Activated CD8-positive, alpha-beta T cell treated with anti-CD3 and anti-CD28 coated beads for 36 hours (primary cell): ENCODE results near the gene RAB43. TPM values are rescaled to one million over a fixed set of nuclear protein-coding genes. Genes with fewer than 3 reads are reported as not detected.

Experiments
- ATAC-seq: fragments of 200-7000 bp; cut with Tn5 transposase; one replicate; pipeline ENCODE4 v1.10.0; 2021; ENCODE audit warnings: mild to moderate bottlenecking, moderate library complexity
- CTCF ChIA-PET: fragments of 350-600 bp; sonication (Branson Sonifier 250); formaldehyde crosslinking; loops from one replicate; lab custom pipeline; 2021; ENCODE audit warnings: antibody characterized with exemption; lab: Charles Lee
- POLR2A ChIA-PET: fragments of 350-600 bp; sonication (Branson Sonifier 250); formaldehyde crosslinking; loops from one replicate; lab custom pipeline; 2021; ENCODE audit warnings: antibody characterized with exemption; lab: Charles Lee
- DNase-seq: peaks from one replicate; pipeline ENCODE4 v3.0.0-alpha.2; 2020
- H3K27ac Mint-ChIP-seq: one replicate; pipeline ENCODE4 v1.8.0; 2021; ENCODE audit warnings: mild to moderate bottlenecking, mixed read lengths
- H3K27me3 Mint-ChIP-seq: one replicate; pipeline ENCODE4 v1.8.0; 2021; ENCODE audit warnings: mixed read lengths
- H3K36me3 Mint-ChIP-seq: one replicate; pipeline ENCODE4 v1.8.0; 2021; ENCODE audit warnings: low read depth, mixed read lengths
- H3K4me1 Mint-ChIP-seq: one replicate; pipeline ENCODE4 v1.8.0; 2021; ENCODE audit warnings: low read depth, mixed read lengths
- H3K4me3 Mint-ChIP-seq: one replicate; pipeline ENCODE4 v1.8.0; 2021; ENCODE audit warnings: mild to moderate bottlenecking, moderate library complexity, mixed read lengths
- H3K9me3 Mint-ChIP-seq: one replicate; pipeline ENCODE4 v1.8.0; 2021; ENCODE audit warnings: mixed read lengths
- CTCF ChIP-seq: fragments of 200-600 bp; IDR thresholded peaks from one replicate; pipeline ENCODE4 v1.8.0; 2022; ENCODE audit warnings: antibody characterized with exemption, mild to moderate bottlenecking
- intact Hi-C: fragments of 100-400 bp; cut with micrococcal nuclease; formaldehyde crosslinking; loops from one replicate; pipeline ENCODE4 v1.10.0; 2022
- total RNA-seq, 2 experiments: library from RNA; stranded (reverse); gene quantifications; one replicate each; pipeline ENCODE4 v1.2.3, GENCODE V29; 2021

RAB43 gene
- total RNA-seq, 2 experiments from 2014 or later = 41.6 to 44.1 TPM

GRCh38 chr3:129040039-129040336, 81.6 kb downstream of the RAB43 start:
- intact Hi-C loops = no loop called here
- no peaks in the 10 kb centered on the region for H3K9me3 Mint-ChIP-seq
- peaks cover 15% of the 10 kb centered on the region for H3K4me1 Mint-ChIP-seq
- POLR2A ChIA-PET = no interaction called here
- peaks cover 10% of the 10 kb centered on the region for H3K27me3 Mint-ChIP-seq
- H3K36me3 Mint-ChIP-seq = no peaks in the 10 kb centered on the region
- DNase-seq = no peak
- no peak for ATAC-seq
- H3K27ac Mint-ChIP-seq = no peak overlapping the region
- CTCF ChIA-PET = interaction anchor here (4.1 kb wide), 1 partner anchor 13 kb away, joined by 17 read pairs; no protein-coding TSS in a partner anchor
- no peak overlapping the region for H3K4me3 Mint-ChIP-seq
- no peak for TF ChIP-seq CTCF

GRCh38 chr3:129039271-129040038, 82.1 kb downstream of the RAB43 start:
- ChIA-PET CTCF (interaction anchor here (0.7 to 4.1 kb wide), 2 partner anchors 14 to 69 kb away, joined by 3 to 17 read pairs; no protein-coding TSS in a partner anchor), POLR2A (interaction anchor here (0.6 to 0.9 kb wide), 3 partner anchors 14 to 26 kb away, joined by 3 read pairs; no protein-coding TSS in a partner anchor)
- Mint-ChIP-seq H3K27ac (no peak overlapping the region), H3K4me1 (peaks cover 15% of the 10 kb centered on the region), H3K9me3 (no peaks in the 10 kb centered on the region), H3K4me3 (no peak overlapping the region), H3K27me3 (peaks cover 10% of the 10 kb centered on the region), H3K36me3 (no peaks in the 10 kb centered on the region)
- DNase-seq (no peak), ATAC-seq (no peak)
- TF ChIP-seq CTCF = no peak
- intact Hi-C loops = no loop called here

- H3K9me3 Mint-ChIP-seq = no peaks in the 10 kb centered on the region
- H3K4me3 Mint-ChIP-seq = no peak overlapping the region
- DNase-seq (no peak), ATAC-seq (no peak)
- no peak for TF ChIP-seq CTCF
- POLR2A ChIA-PET = interaction anchor here (0.6 to 1.9 kb wide), 2 partner anchors 12 to 52 kb away, joined by 4 to 7 read pairs; no protein-coding TSS in a partner anchor
- H3K4me1 Mint-ChIP-seq = peaks cover 15% of the 10 kb centered on the region
- no peaks in the 10 kb centered on the region for H3K36me3 Mint-ChIP-seq
- no peak overlapping the region for H3K27ac Mint-ChIP-seq
- intact Hi-C loops = no loop called here
- H3K27me3 Mint-ChIP-seq = peaks cover 7% of the 10 kb centered on the region
- CTCF ChIA-PET = interaction anchor here (2.2 to 4.1 kb wide), 2 partner anchors 8 to 15 kb away, joined by 11 to 17 read pairs; no protein-coding TSS in a partner anchor
These were observed 83.3 kb downstream of the RAB43 start for GRCh38 chr3:129038121-129038855.

Other genes with a start within 250 kb of the RAB43 start
- 10 to 100 TPM; 50.1 to 50.5 TPM for gene ACAD9, start 242.2 kb downstream of the RAB43 start, total RNA-seq
- under 1 TPM; 0.38 to 0.83 TPM for gene CFAP92, start 127.7 kb downstream of the RAB43 start, total RNA-seq
- under 1 TPM; 0.16 to 0.38 TPM for gene EFCC1, start 120.5 kb downstream of the RAB43 start, total RNA-seq
- gene GP9, start 61.0 kb downstream of the RAB43 start, total RNA-seq = not detected
- 10 to 100 TPM; 66.7 to 68.5 TPM for gene ISY1, start 39.3 kb upstream of the RAB43 start, total RNA-seq
- 100 to 1,000 TPM; 453 to 454 TPM for gene CNBP, start 62.1 kb upstream of the RAB43 start, total RNA-seq
- 100 to 1,000 TPM; 114 to 118 TPM for gene COPG1, start 127.8 kb upstream of the RAB43 start, total RNA-seq
- 10 to 100 TPM; 54.5 to 57.8 TPM for gene HMCES, start 157.1 kb upstream of the RAB43 start, total RNA-seq